HG02678 (cell line): ENCODE results near the gene CA5A.
"Not testable (repeated sequence)": the region's sequence is repeated elsewhere in the genome, so short reads cannot be mapped to it uniquely, and the experiment has no call there.

Source experiments
- ATAC-seq: cut with Tn5 transposase; IDR thresholded peaks from one replicate; pipeline ENCODE4 v1.9.1; 2021; ENCODE audit warnings: mild to moderate bottlenecking, moderate library complexity; ENCODE audit not compliant: unreplicated experiment

Gene CA5A

GRCh38 chr16:87926246-87927194 is 9.8 kb downstream of the CA5A start:
- no peak for ATAC-seq

GRCh38 chr16:87924811-87925670 is 11.3 kb downstream of the CA5A start:
- no peak for ATAC-seq

GRCh38 chr16:87924041-87924810 is 12.1 kb downstream of the CA5A start:
- peak; percentile 72 for ATAC-seq

- ATAC-seq, result no peak
Measured at GRCh38 chr16:87922250-87922871, 14.0 kb downstream of the CA5A start.

- no peak for ATAC-seq
Measured at GRCh38 chr16:87921236-87921773, 15.0 kb downstream of the CA5A start.

GRCh38 chr16:87919681-87919994 is 16.7 kb downstream of the CA5A start:
- ATAC-seq, result no peak

- no peak for ATAC-seq
Measured at GRCh38 chr16:87918866-87919680, 17.3 kb downstream of the CA5A start.

GRCh38 chr16:87918338-87918737 is 18.0 kb downstream of the CA5A start:
- no peak for ATAC-seq

- no peak for ATAC-seq
Measured at GRCh38 chr16:87917503-87917902, 18.8 kb downstream of the CA5A start.

GRCh38 chr16:87914812-87915211 is 21.5 kb downstream of the CA5A start:
- no peak for ATAC-seq

- not testable (repeated sequence) for ATAC-seq
Measured at GRCh38 chr16:87914021-87914725, 22.2 kb downstream of the CA5A start.

- not testable (repeated sequence) for ATAC-seq
Measured at GRCh38 chr16:87912691-87913090, 23.6 kb downstream of the CA5A start.

- not testable (repeated sequence) for ATAC-seq
Measured at GRCh38 chr16:87911106-87911763, 25.1 kb downstream of the CA5A start.

- peak; percentile 85 for ATAC-seq
Measured at GRCh38 chr16:87909203-87909935, 27.0 kb downstream of the CA5A start.

GRCh38 chr16:87908101-87908500 is 28.2 kb downstream of the CA5A start:
- not testable (repeated sequence) for ATAC-seq

GRCh38 chr16:87905521-87905920 is 30.8 kb downstream of the CA5A start:
- ATAC-seq, result not testable (repeated sequence)

- ATAC-seq, result not testable (repeated sequence)
Measured at GRCh38 chr16:87904963-87905362, 31.4 kb downstream of the CA5A start.

- ATAC-seq, result not testable (repeated sequence)
Measured at GRCh38 chr16:87900489-87900888, 35.8 kb downstream of the CA5A start.
